OCI-LY1 (cell line): ENCODE results near the gene SRBD1.

ENCODE experiments used
- H2AFZ ChIP-seq: fragments of 200-600 bp; sonication (generic), shearing (Covaris generic); 2 replicates; pipeline ENCODE4 v1.6.0; 2014; ENCODE audit warnings: antibody characterized with exemption, mild to moderate bottlenecking, low read length
- H3F3A ChIP-seq: fragments of 200-600 bp; sonication (generic), shearing (Covaris generic); 2 replicates; pipeline ENCODE4 v1.6.0; 2014; ENCODE audit warnings: mild to moderate bottlenecking, antibody characterized with exemption, low read length, moderate library complexity; ENCODE audit not compliant: insufficient read depth
- H3K27ac ChIP-seq: fragments of 200-600 bp; sonication (generic); 2 replicates; pipeline ENCODE4 v1.5.1; 2014; ENCODE audit warnings: low read length, mixed run types, mild to moderate bottlenecking, low read depth; ENCODE audit not compliant: poor library complexity, severe bottlenecking
- H3K27me3 ChIP-seq: fragments of 200-600 bp; sonication (generic); 2 replicates; pipeline ENCODE4 v1.6.0; 2014; ENCODE audit warnings: antibody characterized with exemption, mild to moderate bottlenecking, low read length, moderate library complexity; ENCODE audit not compliant: insufficient read depth
- H3K36me3 ChIP-seq: fragments of 200-600 bp; sonication (generic); 2 replicates; pipeline ENCODE4 v1.6.1; 2014; ENCODE audit warnings: mild to moderate bottlenecking, antibody characterized with exemption, low read length, moderate library complexity, mixed read lengths; ENCODE audit not compliant: insufficient read depth
- H3K4me1 ChIP-seq: fragments of 200-600 bp; sonication (generic); 2 replicates; pipeline ENCODE4 v1.5.1; 2014; ENCODE audit warnings: mild to moderate bottlenecking, low read length, moderate library complexity; ENCODE audit not compliant: insufficient read depth, severe bottlenecking
- H3K4me2 ChIP-seq: fragments of 200-600 bp; sonication (generic), shearing (Covaris generic); 2 replicates; pipeline ENCODE4 v1.6.1; 2014; ENCODE audit warnings: low read length
- H3K4me3 ChIP-seq: fragments of 200-600 bp; sonication (generic); 2 replicates; pipeline ENCODE4 v1.5.1; 2014; ENCODE audit warnings: low read length, low read depth, mild to moderate bottlenecking, mixed read lengths; ENCODE audit not compliant: poor library complexity, severe bottlenecking
- H3K79me2 ChIP-seq: fragments of 200-600 bp; shearing (Covaris generic); 2 replicates; pipeline ENCODE4 v1.6.1; 2016; ENCODE audit warnings: mixed run types, low read length, mixed read lengths; ENCODE audit not compliant: insufficient read depth
- H3K9ac ChIP-seq: fragments of 200-600 bp; sonication (generic), shearing (Covaris generic); 2 replicates; pipeline ENCODE4 v1.6.1; 2014; ENCODE audit warnings: mild to moderate bottlenecking, low read length, mixed read lengths
- H3K9me2 ChIP-seq: fragments of 200-600 bp; sonication (generic), shearing (Covaris generic); 2 replicates; pipeline ENCODE4 v1.6.1; 2014; ENCODE audit warnings: low read depth, mild to moderate bottlenecking, low read length, mixed read lengths
- H3K9me3 ChIP-seq: fragments of 200-600 bp; shearing (Covaris generic); 2 replicates; pipeline ENCODE4 v1.6.1; 2014; ENCODE audit warnings: low read length, mixed read lengths
- H4K20me1 ChIP-seq: fragments of 200-600 bp; sonication (generic), shearing (Covaris generic); 2 replicates; pipeline ENCODE4 v1.6.0; 2016; ENCODE audit warnings: mild to moderate bottlenecking, low read length; ENCODE audit not compliant: insufficient read depth
- EZH2 ChIP-seq: fragments of 200-600 bp; sonication (generic), shearing (Covaris generic); IDR thresholded peaks from 2 replicates; pipeline ENCODE4 v1.8.0; 2017; ENCODE audit warnings: borderline replicate concordance, mixed run types, mild to moderate bottlenecking, antibody characterized with exemption, low read length, moderate library complexity, mixed read lengths
- TF ChIP-seq, protein P1 (sequence below): fragments of 200-600 bp; sonication (generic), shearing (Covaris generic); IDR thresholded peaks from 2 replicates; pipeline ENCODE4 v1.5.1; 2017; ENCODE audit warnings: mild to moderate bottlenecking, antibody characterized with exemption, low read length, moderate library complexity, mixed read lengths

The SRBD1 gene

DNA sequence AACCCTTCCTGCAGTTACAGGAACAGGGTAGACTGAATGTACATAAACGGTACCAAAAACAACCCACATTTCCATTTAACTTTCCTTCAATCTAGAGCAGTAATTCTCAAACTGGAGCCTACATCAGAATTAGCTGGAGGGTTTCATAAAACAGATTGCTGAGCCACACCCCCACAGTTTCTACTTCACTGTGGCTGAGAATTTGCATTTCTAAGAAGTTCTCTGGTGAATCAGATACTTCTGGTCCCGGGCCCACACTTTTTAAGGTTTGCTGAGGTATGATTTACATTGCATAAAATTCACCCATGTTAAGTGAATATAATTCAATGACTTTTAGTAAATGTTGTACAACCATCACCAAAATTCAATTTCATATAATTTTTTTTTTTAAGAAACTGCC is 113.7 kb downstream of the SRBD1 start:
- no peak overlapping the region for H3K9ac ChIP-seq
- TF ChIP-seq, protein P1, sequence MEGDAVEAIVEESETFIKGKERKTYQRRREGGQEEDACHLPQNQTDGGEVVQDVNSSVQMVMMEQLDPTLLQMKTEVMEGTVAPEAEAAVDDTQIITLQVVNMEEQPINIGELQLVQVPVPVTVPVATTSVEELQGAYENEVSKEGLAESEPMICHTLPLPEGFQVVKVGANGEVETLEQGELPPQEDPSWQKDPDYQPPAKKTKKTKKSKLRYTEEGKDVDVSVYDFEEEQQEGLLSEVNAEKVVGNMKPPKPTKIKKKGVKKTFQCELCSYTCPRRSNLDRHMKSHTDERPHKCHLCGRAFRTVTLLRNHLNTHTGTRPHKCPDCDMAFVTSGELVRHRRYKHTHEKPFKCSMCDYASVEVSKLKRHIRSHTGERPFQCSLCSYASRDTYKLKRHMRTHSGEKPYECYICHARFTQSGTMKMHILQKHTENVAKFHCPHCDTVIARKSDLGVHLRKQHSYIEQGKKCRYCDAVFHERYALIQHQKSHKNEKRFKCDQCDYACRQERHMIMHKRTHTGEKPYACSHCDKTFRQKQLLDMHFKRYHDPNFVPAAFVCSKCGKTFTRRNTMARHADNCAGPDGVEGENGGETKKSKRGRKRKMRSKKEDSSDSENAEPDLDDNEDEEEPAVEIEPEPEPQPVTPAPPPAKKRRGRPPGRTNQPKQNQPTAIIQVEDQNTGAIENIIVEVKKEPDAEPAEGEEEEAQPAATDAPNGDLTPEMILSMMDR = no peak
- TF ChIP-seq EZH2 = no peak
- H3K9me2 ChIP-seq = no peaks in the 10 kb centered on the region
- H3K27me3 ChIP-seq = no peaks in the 10 kb centered on the region
- no peak overlapping the region for H3K4me3 ChIP-seq
- no peak overlapping the region for H2AFZ ChIP-seq
- H3K27ac ChIP-seq = no peak overlapping the region
- no peaks in the 10 kb centered on the region for H3K9me3 ChIP-seq
- H4K20me1 ChIP-seq = no peaks in the 10 kb centered on the region
- H3K36me3 ChIP-seq = no peaks in the 10 kb centered on the region
- H3K4me2 ChIP-seq = no peak overlapping the region
- H3K79me2 ChIP-seq = no peaks in the 10 kb centered on the region
- H3F3A ChIP-seq = no peaks in the 10 kb centered on the region
- peaks cover 19% of the 10 kb centered on the region for H3K4me1 ChIP-seq

DNA sequence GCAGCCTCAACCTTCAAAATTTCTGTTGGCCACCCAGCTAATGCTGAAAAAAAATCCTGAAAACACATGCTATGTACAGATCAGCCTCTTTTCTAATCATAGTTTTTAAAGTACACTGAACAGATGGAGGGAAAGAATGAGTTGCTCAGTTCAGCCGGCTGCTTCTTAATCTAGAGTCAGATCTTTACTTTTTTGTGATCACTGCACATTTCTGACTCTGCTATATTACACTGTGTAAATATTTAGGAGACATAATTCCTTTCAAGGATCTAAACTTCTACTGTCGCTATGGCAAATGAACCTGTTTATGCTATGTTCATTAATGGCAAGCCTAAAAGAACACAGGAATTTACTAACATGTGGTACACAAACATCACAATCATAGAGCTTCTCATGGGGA is 114.2 kb downstream of the SRBD1 start:
- no peaks in the 10 kb centered on the region for H3F3A ChIP-seq
- H2AFZ ChIP-seq = no peak overlapping the region
- H3K4me2 ChIP-seq = no peak overlapping the region
- H3K9me2 ChIP-seq = no peaks in the 10 kb centered on the region
- no peaks in the 10 kb centered on the region for H3K36me3 ChIP-seq
- H3K9ac ChIP-seq = no peak overlapping the region
- no peaks in the 10 kb centered on the region for H3K27me3 ChIP-seq
- no peaks in the 10 kb centered on the region for H4K20me1 ChIP-seq
- no peak overlapping the region for H3K4me3 ChIP-seq
- no peaks in the 10 kb centered on the region for H3K79me2 ChIP-seq
- TF ChIP-seq, protein P1 = no peak
- TF ChIP-seq EZH2 = no peak
- H3K27ac ChIP-seq = no peak overlapping the region
- H3K4me1 ChIP-seq = peaks cover 19% of the 10 kb centered on the region
- no peaks in the 10 kb centered on the region for H3K9me3 ChIP-seq

DNA sequence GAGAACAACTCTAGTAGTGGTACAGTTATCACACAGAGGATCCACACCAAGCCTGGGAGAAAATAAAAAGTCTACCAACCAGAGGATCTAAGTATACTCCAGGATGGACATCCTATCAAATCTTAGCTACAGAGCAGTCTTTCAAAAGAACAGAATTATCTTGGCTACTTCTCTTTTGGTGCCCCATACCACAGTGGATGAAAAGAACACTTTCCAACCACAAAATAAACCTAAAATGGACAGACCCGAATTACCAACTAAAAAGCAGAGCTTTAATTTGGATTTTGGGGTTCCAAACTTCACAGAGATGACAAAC is 116.1 kb downstream of the SRBD1 start:
- peak overlapping the region; percentile 35 for H3K27ac ChIP-seq
- H2AFZ ChIP-seq = no peak overlapping the region
- H3K4me3 ChIP-seq = no peak overlapping the region
- no peak for TF ChIP-seq EZH2
- H3K79me2 ChIP-seq = no peaks in the 10 kb centered on the region
- no peak overlapping the region for H3K4me2 ChIP-seq
- no peaks in the 10 kb centered on the region for H3K27me3 ChIP-seq
- H3K4me1 ChIP-seq = peaks cover 19% of the 10 kb centered on the region
- H3F3A ChIP-seq = no peaks in the 10 kb centered on the region
- no peak overlapping the region for H3K9ac ChIP-seq
- H3K9me3 ChIP-seq = no peaks in the 10 kb centered on the region
- H3K9me2 ChIP-seq = no peaks in the 10 kb centered on the region
- no peaks in the 10 kb centered on the region for H3K36me3 ChIP-seq
- no peaks in the 10 kb centered on the region for H4K20me1 ChIP-seq

DNA sequence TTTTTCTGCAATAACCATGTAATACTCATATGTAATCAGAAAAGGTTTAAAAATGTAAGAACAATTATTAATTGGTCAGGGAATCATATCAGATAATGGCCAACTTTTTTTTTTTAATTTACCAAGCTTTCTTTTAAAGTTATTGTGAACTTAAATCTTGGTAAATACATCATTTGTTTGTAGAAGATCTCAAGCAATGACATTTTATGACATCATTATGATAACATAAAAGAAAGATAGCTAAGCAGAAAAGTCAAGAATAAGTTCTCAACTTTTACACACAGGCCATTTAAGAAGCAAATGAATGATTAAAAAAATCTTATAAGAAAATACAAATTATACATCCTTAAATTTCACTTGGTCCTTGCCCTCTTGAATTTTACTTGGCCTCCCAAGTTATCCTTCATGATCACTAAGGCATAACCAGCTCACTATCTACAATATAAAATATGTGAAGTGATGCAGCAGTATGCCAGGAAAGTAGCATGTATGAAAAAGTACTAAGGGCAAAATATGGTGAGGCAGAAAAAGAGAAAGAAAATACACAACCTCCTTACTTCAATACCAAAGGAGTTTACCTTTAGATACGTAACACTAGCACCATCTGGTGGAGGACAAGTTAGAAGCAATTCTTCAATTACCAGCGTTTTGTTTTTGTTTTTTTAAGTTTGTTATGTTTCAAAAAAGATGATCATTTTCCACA is 116.6 kb downstream of the SRBD1 start:
- Histone ChIP-seq H2AFZ (no peak overlapping the region), H3K79me2 (no peaks in the 10 kb centered on the region), H3K4me3 (no peak overlapping the region), H4K20me1 (no peaks in the 10 kb centered on the region), H3K4me2 (no peak overlapping the region), H3K36me3 (no peaks in the 10 kb centered on the region), H3K4me1 (peaks cover 19% of the 10 kb centered on the region), H3K9me2 (no peaks in the 10 kb centered on the region), H3K9me3 (no peaks in the 10 kb centered on the region), H3K27ac (peak overlapping the region; percentile 33), H3K9ac (no peak overlapping the region), H3F3A (no peaks in the 10 kb centered on the region), H3K27me3 (no peaks in the 10 kb centered on the region)
- TF ChIP-seq, protein P1 = peak; percentile 77
- no peak for TF ChIP-seq EZH2
